Right lobe of liver (tissue), 6 donors: Measurements from ENCODE around the gene SRSF7. TPM values are rescaled to one million over a fixed set of nuclear protein-coding genes. Genes with fewer than 3 reads are reported as not detected.

Experiments
- ATAC-seq, 4 donors: fragments of 200-7000 bp; cut with Tn5 transposase; one replicate each; pipeline ENCODE4 v1.9.1; 2020; ENCODE audit warnings: mild to moderate bottlenecking in 4 of 4, moderate library complexity in 4 of 4
- DNase-seq, 3 donors: peaks; one replicate each; pipeline ENCODE4 v3.0.0-alpha.2; 2020
- H3K27ac ChIP-seq, 3 donors: fragments of 200-600 bp; one replicate each; pipeline ENCODE4 v1.8.0; 2022
- H3K27me3 ChIP-seq, 2 donors: fragments of 200-600 bp; one replicate each; pipeline ENCODE4 v1.8.0; 2022
- H3K36me3 ChIP-seq, 4 donors: fragments of 200-600 bp; sonication (generic) in 1 of 4; one replicate each; pipeline versions ENCODE4 v1.5.1 to v1.8.0; 2017 to 2022; ENCODE audit warnings: control low read depth in 1 of 4
- H3K4me1 ChIP-seq, 4 donors: fragments of 200-600 bp; sonication (generic) in 1 of 4; one replicate each; pipeline versions ENCODE4 v1.5.1 to v1.8.0; 2017 to 2022; ENCODE audit warnings: control low read depth in 1 of 4
- H3K4me3 ChIP-seq, 3 donors: fragments of 200-600 bp; one replicate each; pipeline ENCODE4 v1.8.0; 2022
- H3K9me3 ChIP-seq, 4 donors: fragments of 200-600 bp; sonication (generic) in 1 of 4; one replicate each; pipeline versions ENCODE4 v1.5.1 to v1.8.0; 2017 to 2022; ENCODE audit warnings: control low read depth in 1 of 4
- POLR2A ChIP-seq: fragments of 450-650 bp; IDR thresholded peaks from one replicate; pipeline ENCODE4 v1.6.1; 2017; ENCODE audit warnings: antibody characterized with exemption, mild to moderate bottlenecking
- WGBS: methylation state at CpG from one replicate; pipeline ENCODE4 v1.1.6; 2018; ENCODE audit warnings: low coverage, low lambda C conversion rate; ENCODE audit not compliant: insufficient coverage; ENCODE audit errors: missing lambda C conversion rate; 5-methylcytosine and 5-hydroxymethylcytosine counted together
- intact Hi-C, 2 donors: fragments of 100-400 bp; cut with DNase I; formaldehyde crosslinking; loops; one replicate each; pipeline versions ENCODE4 v1.11.2 to v1.14.1; 2022
- total RNA-seq, 6 experiments: library from RNA; depleted of rRNA in 2 of 6; stranded (reverse); fragments of >200 nt in 2 of 6; fragmentation: NEBNext Ultra II Directional in 3 of 6; extraction: Animal tissue kit (Norgen Biotek cat#: 25700) in 3 of 6; gene quantifications; one replicate each; pipeline versions ENCODE4 v1.1.0 to v1.2.4, GENCODE V29; 2016 to 2023
- TF ChIP-seq, protein P1 (sequence below), 4 donors: fragments of 200-600 bp in 3 of 4; fragments of 450-650 bp in 1 of 4; IDR thresholded peaks; one replicate each; pipeline versions ENCODE4 v1.5.1 to v1.8.0; 2016 to 2022; ENCODE audit warnings: antibody characterized with exemption in 4 of 4, mild to moderate bottlenecking in 2 of 4
- donor health status: DM: no; HTN: yes; CAD: no.
- donor health status: DM: no; HTN: no; CAD: no.
- donor health status: DM: no; HTN: no; CAD: no.
- donor health status: DM: no; HTN: yes; CAD: no.
- donor health status: DM: no; HTN: yes; CAD: no.

SRSF7 gene
- total RNA-seq, 6 experiments from 2014 or later, result 33.5 to 57.4 (median 44.4) TPM

DNA sequence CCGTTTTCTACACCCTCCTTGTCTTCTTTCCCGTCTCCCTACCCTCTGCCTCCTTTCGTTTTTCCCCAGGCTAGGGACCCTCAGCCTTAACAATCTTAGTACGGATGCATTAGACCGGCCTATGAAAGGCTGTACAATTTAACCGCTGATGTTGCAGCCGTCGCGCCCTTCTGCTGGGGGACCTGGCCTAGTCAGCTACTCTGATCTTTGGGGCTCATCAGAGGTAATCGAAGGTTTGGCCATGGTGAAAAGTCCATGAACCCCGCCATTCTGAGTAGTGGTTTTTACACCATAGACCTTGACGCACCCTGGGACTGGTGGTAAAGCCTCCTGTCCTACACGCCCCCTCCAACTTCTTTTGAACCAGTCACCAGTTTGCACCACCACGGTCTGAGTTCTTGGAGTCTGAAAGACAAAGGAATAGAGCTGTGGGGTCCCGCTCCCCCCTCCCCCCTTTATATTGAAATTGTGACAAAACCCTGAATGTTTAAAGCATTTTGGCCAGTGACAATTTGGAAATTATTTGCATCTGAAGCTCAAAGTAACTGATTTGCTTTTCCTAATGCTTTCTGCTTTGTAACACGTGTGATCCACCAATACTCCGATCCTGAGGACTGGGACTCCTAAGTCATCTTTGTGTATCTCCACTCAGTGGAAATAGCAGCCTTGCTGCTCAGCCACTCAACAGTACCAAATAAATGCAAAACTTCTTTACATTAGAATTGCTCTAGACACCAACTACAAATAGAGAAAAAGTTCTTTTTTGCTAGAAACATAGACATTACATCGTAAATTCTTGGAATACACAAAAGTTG, 642 bp upstream of the SRSF7 start:
- TF ChIP-seq, protein P1, sequence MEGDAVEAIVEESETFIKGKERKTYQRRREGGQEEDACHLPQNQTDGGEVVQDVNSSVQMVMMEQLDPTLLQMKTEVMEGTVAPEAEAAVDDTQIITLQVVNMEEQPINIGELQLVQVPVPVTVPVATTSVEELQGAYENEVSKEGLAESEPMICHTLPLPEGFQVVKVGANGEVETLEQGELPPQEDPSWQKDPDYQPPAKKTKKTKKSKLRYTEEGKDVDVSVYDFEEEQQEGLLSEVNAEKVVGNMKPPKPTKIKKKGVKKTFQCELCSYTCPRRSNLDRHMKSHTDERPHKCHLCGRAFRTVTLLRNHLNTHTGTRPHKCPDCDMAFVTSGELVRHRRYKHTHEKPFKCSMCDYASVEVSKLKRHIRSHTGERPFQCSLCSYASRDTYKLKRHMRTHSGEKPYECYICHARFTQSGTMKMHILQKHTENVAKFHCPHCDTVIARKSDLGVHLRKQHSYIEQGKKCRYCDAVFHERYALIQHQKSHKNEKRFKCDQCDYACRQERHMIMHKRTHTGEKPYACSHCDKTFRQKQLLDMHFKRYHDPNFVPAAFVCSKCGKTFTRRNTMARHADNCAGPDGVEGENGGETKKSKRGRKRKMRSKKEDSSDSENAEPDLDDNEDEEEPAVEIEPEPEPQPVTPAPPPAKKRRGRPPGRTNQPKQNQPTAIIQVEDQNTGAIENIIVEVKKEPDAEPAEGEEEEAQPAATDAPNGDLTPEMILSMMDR (IDR thresholded peaks at IDR 0.05), result no peak
- TF ChIP-seq POLR2A, result no peak
- 25% methylated on average over 14 of the region's 18 CpGs for WGBS
- DNase-seq, result no peak
- H3K9me3 ChIP-seq, result no peaks in the 10 kb centered on the region
- peak in 2 of 4 donors; percentile 1 for ATAC-seq
- H3K27ac ChIP-seq, result peak overlapping the region; percentile 97 to 98 (median 97)
- H3K4me1 ChIP-seq, result peaks cover 0 to 43% (median 13%) of the 10 kb centered on the region in 4 donors
- H3K36me3 ChIP-seq, result peaks cover 0 to 32% (median 20%) of the 10 kb centered on the region in 4 donors
- H3K4me3 ChIP-seq, result peak overlapping the region; percentile 76 to 97 (median 91)
- H3K27me3 ChIP-seq, result no peaks in the 10 kb centered on the region
- intact Hi-C loops, result no loop called here

DNA sequence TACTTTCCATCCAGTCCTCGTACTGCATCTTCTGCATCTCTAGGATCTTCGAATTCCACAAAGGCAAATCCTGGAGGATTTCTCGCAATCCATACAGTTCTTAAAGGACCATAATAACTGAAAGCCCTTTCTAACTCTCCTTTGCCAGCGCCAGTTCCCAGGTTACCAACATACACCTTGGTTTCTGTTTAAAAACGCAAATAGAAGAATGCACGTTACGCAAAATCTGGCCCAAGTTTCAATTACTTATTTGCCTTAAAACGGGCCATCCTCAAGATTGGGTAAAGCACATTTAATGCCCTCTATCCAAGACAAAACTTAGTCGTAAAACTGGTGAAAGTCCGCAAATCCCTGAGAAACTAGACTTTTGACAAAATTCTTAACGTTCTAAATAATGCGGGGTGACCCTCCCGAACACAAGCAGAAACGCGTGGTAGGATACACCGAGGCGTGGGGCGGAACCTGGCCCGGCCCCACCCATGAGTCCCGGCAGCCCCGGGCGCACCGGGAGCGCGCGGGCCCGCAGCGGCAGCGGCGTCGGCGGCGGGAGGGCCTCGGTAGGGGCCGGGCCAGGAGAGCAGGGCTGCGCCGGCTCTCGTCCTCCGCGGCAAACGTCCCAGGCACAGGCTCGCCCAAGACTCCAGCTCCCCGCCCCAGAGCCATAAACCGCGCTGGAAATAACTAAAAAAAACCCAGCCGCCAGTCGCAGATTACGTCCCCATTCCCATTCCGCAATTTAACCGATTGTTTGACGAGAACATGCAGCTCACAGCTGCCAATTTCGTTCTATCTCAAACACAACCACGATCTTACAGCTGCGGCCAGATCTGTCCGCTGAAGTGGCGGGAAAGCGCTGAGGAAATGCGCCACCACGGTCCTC, 910 bp downstream of the SRSF7 start:
- intact Hi-C loops, result no loop called here
- DNase-seq, result peak; percentile 67 to 72 (median 68)
- no peaks in the 10 kb centered on the region for H3K27me3 ChIP-seq
- ATAC-seq, result peak; percentile 59 to 78 (median 72)
- no peaks in the 10 kb centered on the region for H3K9me3 ChIP-seq
- H3K4me3 ChIP-seq, result peak overlapping the region; percentile 76 to 97 (median 91)
- WGBS, result under 1% methylated on average over 54 of the region's 59 CpGs
- H3K36me3 ChIP-seq, result peaks cover 0 to 47% (median 28%) of the 10 kb centered on the region in 4 donors
- peak; percentile 23 for TF ChIP-seq POLR2A
- TF ChIP-seq, protein P1 (IDR thresholded peaks at IDR 0.05), result no peak
- H3K27ac ChIP-seq, result peak overlapping the region; percentile 97 to 98 (median 97)
- H3K4me1 ChIP-seq, result peaks cover 0 to 58% (median 20%) of the 10 kb centered on the region in 4 donors

DNA sequence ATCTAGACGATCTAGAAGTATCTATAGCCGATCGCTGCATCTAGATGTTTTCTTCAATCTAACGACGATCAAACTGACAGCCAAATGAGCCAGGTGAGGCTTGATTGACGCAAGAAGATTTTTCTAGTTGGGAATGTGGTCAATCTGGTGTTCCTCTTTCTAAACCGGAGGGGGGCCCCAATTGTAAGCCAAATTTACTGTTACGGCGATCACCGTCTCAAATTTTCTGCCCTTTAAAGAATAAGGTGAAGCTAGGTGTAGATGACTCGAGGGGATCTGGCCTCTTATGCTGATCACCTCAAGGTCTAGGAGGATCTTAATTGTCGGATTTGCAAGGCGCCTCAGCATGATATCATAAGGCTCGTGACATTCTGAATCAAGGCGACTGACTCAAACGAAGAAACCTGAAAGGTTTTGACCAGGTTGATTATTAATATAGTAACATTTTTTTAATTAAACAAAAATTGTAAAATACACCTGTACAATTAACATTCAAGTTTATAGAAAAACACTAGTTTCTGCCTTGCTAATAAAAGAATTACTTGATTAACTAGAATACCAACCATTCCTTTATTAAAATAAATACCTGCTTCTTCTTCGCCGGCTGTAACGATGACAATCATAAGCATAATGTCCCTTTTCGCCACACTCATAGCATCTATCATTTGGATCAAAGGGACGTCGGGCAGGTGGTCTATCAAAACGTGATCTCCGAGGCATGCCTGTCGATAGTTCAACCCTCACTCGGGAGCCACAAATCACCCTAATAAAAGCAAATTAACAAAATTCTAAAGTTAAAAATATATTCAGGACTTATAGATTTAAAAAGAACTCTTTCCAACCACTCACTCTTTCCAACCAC, 2.0 kb downstream of the SRSF7 start:
- no peak for TF ChIP-seq POLR2A
- TF ChIP-seq, protein P1 (IDR thresholded peaks at IDR 0.05), result no peak
- H3K36me3 ChIP-seq, result peaks cover 0 to 58% (median 36%) of the 10 kb centered on the region in 4 donors
- peaks cover 0 to 64% (median 25%) of the 10 kb centered on the region in 4 donors for H3K4me1 ChIP-seq
- intact Hi-C loops, result no loop called here
- no peaks in the 10 kb centered on the region for H3K27me3 ChIP-seq
- no peaks in the 10 kb centered on the region for H3K9me3 ChIP-seq
- peak overlapping the region in 1 of 3 donors; percentile 97 for H3K27ac ChIP-seq
- H3K4me3 ChIP-seq, result peak overlapping the region; percentile 76 to 97 (median 91)
- ATAC-seq (no peak), DNase-seq (no peak)
- 54% methylated on average over 26 of the region's 26 CpGs for WGBS

GRCh38 chr2:38748391-38748790, 2.8 kb downstream of the SRSF7 start:
- Histone ChIP-seq H3K36me3 (peaks cover 0 to 66% (median 39%) of the 10 kb centered on the region in 4 donors), H3K9me3 (no peaks in the 10 kb centered on the region), H3K4me3 (no peak overlapping the region), H3K27ac (no peak overlapping the region), H3K4me1 (peaks cover 0 to 65% (median 26%) of the 10 kb centered on the region in 4 donors), H3K27me3 (no peaks in the 10 kb centered on the region)
- intact Hi-C loops, result no loop called here
- WGBS, result 84% methylated on average over 9 of the region's 9 CpGs
- DNase-seq (no peak), ATAC-seq (no peak)
- TF ChIP-seq, protein P1 (IDR thresholded peaks at IDR 0.05), result no peak
- TF ChIP-seq POLR2A, result no peak
